Peyer's patch (tissue), 4 donors: ENCODE measurements around the gene SMIM10. TPM values are rescaled to one million over a fixed set of nuclear protein-coding genes. Genes with fewer than 3 reads are reported as not detected.
"Not testable (repeated sequence)": the region's sequence is repeated elsewhere in the genome, so short reads cannot be mapped to it uniquely, and the experiment has no call there.

Experiments
- DNase-seq, 3 donors: peaks; one replicate each; pipeline ENCODE4 v3.0.0-alpha.2; 2017 to 2019
- H3K27ac ChIP-seq, 4 donors: fragments of 200-600 bp; sonication (generic); one replicate each; pipeline ENCODE4 v1.5.1; 2016 to 2019
- H3K27me3 ChIP-seq, 2 donors: fragments of 200-600 bp; sonication (generic); one replicate each; pipeline ENCODE4 v1.5.1; 2019
- H3K36me3 ChIP-seq, 3 donors: fragments of 200-600 bp; sonication (generic); one replicate each; pipeline ENCODE4 v1.5.1; 2016 to 2019
- H3K4me1 ChIP-seq, 4 donors: fragments of 200-600 bp; sonication (generic); one replicate each; pipeline ENCODE4 v1.5.1; 2016 to 2019
- H3K4me3 ChIP-seq, 4 donors: fragments of 200-600 bp; sonication (generic); 1 replicate in 3 of 4; 2 replicates in 1 of 4; pipeline ENCODE4 v1.5.1; 2016 to 2019; ENCODE audit warnings: mild to moderate bottlenecking in 1 of 4
- H3K9me3 ChIP-seq, 4 donors: fragments of 200-600 bp; sonication (generic); one replicate each; pipeline ENCODE4 v1.5.1; 2016 to 2019; ENCODE audit warnings: mild to moderate bottlenecking in 1 of 4
- POLR2A ChIP-seq, 2 donors: fragments of 450-650 bp; IDR thresholded peaks; one replicate each; pipeline ENCODE4 v1.5.1; 2017; ENCODE audit warnings: antibody characterized with exemption in 2 of 2, mild to moderate bottlenecking in 2 of 2, moderate library complexity in 2 of 2
- total RNA-seq, 4 donors: library from RNA; depleted of rRNA; stranded (reverse); fragments of >200 nt; gene quantifications; one replicate each; pipeline ENCODE4 v1.1.0, GENCODE V29; 2016
- TF ChIP-seq, protein P1 (sequence below), 6 experiments: fragments of 450-650 bp in 4 of 6; fragments of 200-600 bp in 2 of 6; sonication (generic) in 1 of 6; IDR thresholded peaks; one replicate each; pipeline ENCODE4 v1.5.1; 2017 to 2019; ENCODE audit warnings: antibody characterized with exemption in 6 of 6, mild to moderate bottlenecking in 3 of 6, moderate library complexity in 1 of 6

The SMIM10 gene
- total RNA-seq, 4 donors from 2014 or later: 2.4 to 4.1 TPM; not detected in 2

DNA sequence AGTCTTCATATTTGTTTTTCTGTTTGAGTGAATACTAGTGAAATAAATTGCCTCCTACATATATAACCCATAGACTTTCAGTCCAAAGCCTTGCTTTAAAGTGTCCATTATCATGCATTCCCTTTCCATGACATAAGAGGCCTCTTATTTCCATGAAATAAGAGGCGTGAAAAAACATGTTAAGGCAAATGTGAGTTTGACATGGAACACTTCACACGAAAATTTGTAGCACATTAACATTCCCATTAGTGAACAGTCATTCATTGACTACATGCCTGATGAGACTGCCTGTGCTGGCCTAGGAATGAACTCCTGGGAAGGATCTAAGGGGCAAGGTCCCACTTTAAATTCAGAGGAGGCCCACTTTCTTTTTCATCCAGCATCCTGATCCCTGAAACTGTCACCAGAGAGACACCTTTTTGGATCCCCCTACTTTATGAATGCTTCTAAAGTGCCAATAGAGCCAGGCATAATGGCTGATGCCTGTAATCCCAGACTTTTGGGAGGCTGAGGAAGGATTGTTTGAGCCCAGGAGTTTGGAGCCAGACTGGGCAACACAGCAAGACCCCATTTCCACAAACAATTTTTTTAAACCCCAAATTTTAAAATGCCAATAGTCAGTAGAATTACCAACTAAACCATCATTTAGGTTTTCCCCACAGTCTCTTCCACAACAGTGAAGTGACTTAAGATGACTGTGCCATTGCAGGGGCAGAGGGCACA, 24.9 kb downstream of the SMIM10 start:
- Histone ChIP-seq H3K36me3 (no peaks in the 10 kb centered on the region), H3K4me3 (no peak overlapping the region), H3K9me3 (no peaks in the 10 kb centered on the region), H3K27me3 (no peaks in the 10 kb centered on the region), H3K4me1 (no peaks in the 10 kb centered on the region), H3K27ac (no peak overlapping the region)
- no peak for DNase-seq
- no peak for TF ChIP-seq POLR2A (IDR thresholded peaks at IDR 0.05)
- TF ChIP-seq, protein P1, sequence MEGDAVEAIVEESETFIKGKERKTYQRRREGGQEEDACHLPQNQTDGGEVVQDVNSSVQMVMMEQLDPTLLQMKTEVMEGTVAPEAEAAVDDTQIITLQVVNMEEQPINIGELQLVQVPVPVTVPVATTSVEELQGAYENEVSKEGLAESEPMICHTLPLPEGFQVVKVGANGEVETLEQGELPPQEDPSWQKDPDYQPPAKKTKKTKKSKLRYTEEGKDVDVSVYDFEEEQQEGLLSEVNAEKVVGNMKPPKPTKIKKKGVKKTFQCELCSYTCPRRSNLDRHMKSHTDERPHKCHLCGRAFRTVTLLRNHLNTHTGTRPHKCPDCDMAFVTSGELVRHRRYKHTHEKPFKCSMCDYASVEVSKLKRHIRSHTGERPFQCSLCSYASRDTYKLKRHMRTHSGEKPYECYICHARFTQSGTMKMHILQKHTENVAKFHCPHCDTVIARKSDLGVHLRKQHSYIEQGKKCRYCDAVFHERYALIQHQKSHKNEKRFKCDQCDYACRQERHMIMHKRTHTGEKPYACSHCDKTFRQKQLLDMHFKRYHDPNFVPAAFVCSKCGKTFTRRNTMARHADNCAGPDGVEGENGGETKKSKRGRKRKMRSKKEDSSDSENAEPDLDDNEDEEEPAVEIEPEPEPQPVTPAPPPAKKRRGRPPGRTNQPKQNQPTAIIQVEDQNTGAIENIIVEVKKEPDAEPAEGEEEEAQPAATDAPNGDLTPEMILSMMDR (IDR thresholded peaks at IDR 0.05): no peak

DNA sequence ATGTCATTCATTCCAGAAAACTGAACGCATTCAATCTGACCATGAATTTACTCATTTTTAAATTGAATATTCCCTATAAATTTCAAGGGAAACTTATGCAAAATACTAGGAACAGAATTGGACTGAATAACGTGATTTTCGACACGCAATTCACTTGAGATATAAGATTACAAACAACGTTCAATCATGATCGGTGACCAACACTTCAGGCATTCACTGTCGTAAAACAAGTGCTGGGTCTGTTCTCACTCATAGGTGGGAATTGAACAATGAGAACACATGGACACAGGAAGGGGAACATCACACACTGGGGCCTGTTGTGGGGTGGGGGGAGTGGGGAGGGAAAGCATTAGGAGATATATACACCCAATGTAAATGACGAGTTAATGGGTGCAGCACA, 29.1 kb downstream of the SMIM10 start:
- H3K27ac ChIP-seq, H3K4me1 ChIP-seq, DNase-seq, H3K4me3 ChIP-seq, H3K9me3 ChIP-seq, H3K36me3 ChIP-seq, H3K27me3 ChIP-seq: not testable (repeated sequence)

DNA sequence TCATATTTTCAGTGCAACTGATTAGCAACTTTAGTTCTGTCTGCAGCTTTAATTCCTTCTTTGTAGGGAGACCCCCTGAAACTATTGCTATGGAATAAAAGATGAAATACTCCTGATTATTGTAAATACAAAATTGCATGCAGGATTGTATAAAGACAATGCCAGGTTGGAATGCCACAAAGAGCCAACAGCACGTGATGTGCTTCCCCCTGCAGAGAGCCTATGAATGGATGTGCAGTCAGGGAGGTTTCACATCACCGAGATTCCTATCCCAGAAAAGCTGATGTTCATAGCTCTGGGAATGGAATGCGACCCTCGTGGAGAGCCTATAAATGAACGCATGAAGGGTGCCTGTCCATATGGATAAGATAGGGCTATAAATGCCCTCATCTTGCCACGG, 33.0 kb downstream of the SMIM10 start:
- DNase-seq, H3K4me3 ChIP-seq, H3K9me3 ChIP-seq, H3K27ac ChIP-seq, H3K4me1 ChIP-seq, H3K27me3 ChIP-seq, H3K36me3 ChIP-seq: not testable (repeated sequence)

DNA sequence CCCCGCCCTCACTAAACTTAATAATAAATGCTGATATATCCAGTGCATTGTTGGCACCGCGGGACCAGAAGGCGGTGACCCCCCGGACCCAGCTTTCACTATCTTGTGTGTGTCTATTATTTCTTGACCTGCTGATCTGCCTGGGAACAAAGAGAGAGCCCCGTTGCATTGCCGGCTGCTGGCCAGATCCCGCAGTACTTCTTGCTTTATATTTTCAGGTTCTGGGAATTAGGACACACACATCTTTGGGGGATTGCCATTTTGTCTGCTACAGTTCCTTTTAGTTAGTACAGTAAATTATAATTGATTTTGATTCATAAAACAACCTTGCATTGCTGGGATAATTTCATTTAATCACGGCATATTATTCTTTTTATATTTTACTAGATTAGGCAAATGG, 33.7 kb downstream of the SMIM10 start:
- H3K4me3 ChIP-seq: no peak overlapping the region
- no peak for DNase-seq
- no peak for TF ChIP-seq POLR2A (IDR thresholded peaks at IDR 0.05)
- TF ChIP-seq, protein P1 (IDR thresholded peaks at IDR 0.05): no peak
- H3K27me3 ChIP-seq: no peaks in the 10 kb centered on the region
- no peaks in the 10 kb centered on the region for H3K4me1 ChIP-seq
- H3K36me3 ChIP-seq: no peaks in the 10 kb centered on the region
- no peaks in the 10 kb centered on the region for H3K9me3 ChIP-seq
- H3K27ac ChIP-seq: no peak overlapping the region

DNA sequence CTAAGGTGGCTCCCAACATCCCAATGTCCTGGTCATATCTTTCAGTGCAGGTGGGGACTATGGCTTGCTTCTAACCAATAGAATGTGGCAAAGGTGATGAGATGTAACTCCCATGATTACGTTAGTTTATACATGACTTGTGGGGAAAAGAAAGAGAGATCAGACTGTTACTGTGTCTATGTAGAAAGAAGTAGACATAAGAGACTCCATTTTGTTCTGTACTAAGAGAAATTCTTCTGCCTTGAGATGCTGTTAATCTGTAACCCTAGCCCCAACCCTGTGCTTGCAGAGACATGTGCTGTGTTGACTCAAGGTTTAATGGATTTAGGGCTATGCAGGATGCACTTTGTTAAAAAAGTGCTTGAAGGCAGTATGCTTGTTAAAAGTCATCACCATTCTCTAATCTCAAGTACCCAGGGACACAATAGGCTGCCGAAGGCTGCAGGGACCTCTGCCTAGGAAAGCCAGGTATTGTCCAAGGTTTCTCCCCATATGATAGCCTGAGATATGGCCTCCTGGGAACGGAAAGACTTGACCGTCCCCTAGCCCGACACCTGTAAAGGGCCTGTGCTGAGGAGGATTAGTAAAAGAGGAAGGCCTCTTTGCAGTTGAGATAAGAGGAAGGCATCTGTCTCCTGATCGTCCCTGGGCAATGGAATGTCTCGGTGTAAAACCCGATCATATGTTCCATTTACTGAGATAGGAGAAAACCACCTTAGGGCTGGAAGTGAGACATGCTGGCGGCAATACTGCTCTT, 39.6 kb downstream of the SMIM10 start:
- H3K9me3 ChIP-seq, H3K27me3 ChIP-seq, H3K4me3 ChIP-seq, H3K27ac ChIP-seq, DNase-seq, H3K36me3 ChIP-seq, H3K4me1 ChIP-seq: not testable (repeated sequence)

DNA sequence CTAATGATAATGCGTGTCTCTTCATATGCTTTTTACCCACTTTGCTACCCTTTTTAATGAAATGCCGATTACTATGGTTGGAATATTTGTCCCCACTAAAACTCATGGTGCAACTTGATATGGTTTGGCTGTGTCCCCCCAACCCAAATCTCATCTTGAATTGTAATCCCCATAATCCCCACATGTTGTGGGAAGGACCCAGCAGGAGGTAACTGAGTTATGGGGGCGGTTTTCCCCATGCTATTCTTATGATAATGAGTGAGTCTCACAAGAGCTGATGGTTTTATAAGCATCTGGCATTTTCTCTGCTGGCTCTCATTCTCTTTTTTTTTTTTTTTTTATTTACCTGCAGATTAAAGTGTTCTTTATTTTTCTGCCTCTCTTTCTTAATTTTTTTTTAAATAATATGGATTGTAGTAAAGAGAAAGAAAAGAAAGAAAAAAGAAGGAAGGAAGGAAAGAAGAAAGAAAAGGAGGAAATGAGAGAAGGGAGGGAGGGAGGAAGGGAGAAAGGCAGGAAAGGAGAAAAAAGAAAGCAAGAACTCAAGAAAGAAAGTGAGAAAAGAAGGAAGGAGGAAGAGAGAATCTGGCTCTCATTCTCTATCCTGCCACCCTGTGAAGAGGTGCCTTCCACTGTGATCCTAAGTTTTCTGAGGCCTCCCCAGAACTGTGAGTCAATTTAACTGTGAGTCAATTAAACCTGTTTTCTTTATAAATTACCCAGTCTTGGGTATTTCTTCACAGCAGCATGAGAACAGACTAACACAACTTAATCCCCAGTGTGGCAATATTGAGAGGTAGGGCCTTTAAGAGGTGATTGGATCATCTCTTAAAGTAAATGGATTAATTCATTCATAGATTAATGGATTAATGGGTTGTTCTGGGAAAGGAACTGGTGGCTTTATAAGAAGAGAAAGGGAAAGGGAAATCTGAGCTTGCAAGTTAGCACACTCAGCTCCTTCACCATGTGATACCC, 50.6 kb downstream of the SMIM10 start:
- not testable (repeated sequence) for H3K9me3 ChIP-seq, H3K4me3 ChIP-seq, H3K27me3 ChIP-seq, H3K27ac ChIP-seq, DNase-seq, H3K4me1 ChIP-seq, H3K36me3 ChIP-seq

Other genes with a start within 250 kb of the SMIM10 start
- 10 to 100 TPM; 17.3 to 47.9 (median 28.6) TPM for gene PABIR2, start 193.8 kb upstream of the SMIM10 start, total RNA-seq
- gene MOSPD1, start 75.7 kb upstream of the SMIM10 start, total RNA-seq: 1 to 10 TPM; 1.7 to 4.0 (median 2.9) TPM
- 1 to 10 TPM in 1 of 4 donors, under 1 TPM in 1, not detected in 2; 0.40 to 1.5 TPM for gene RTL8B, start 31.6 kb downstream of the SMIM10 start, total RNA-seq
- gene RTL8C, start 41.4 kb downstream of the SMIM10 start, total RNA-seq: 10 to 100 TPM; 23.8 to 65.2 (median 30.4) TPM
- 10 to 100 TPM in 3 of 4 donors, 1 to 10 TPM in 1; 9.1 to 27.9 (median 19.5) TPM for gene RTL8A, start 61.1 kb downstream of the SMIM10 start, total RNA-seq
- gene SMIM10L2B, start 107.7 kb downstream of the SMIM10 start, total RNA-seq: 1 to 10 TPM in 2 of 4 donors, under 1 TPM in 2; 0.54 to 1.7 (median 0.86) TPM
- not detected for gene ETDB, start 129.5 kb downstream of the SMIM10 start, total RNA-seq
- not detected for gene CT55, start 180.4 kb downstream of the SMIM10 start, total RNA-seq